ENCODE measurements around the gene PDE11A.

GRCh38 chr2:178016612-178017011, 56.0 kb downstream of the PDE11A start:
- TF ChIP-seq CTCF (IDR thresholded peaks at IDR 0.05), result no peak
- TF ChIP-seq POLR2A (IDR thresholded peaks at IDR 0.05), result no peak

Data from uterus (tissue), 2 donors.